Bronchial epithelial cell (primary cell): ENCODE measurements around the gene NTN5. TPM values are rescaled to one million over a fixed set of nuclear protein-coding genes. Genes with fewer than 3 reads are reported as not detected.

Experiments used
- DNase-seq: peaks from one replicate; pipeline ENCODE4 v3.0.0-alpha.2; 2010; ENCODE audit warnings: low read depth
- FAIRE-seq: peaks from 2 replicates; lab custom pipeline; 2011; peaks lifted over from hg19 to GRCh38; lab: Jason Lieb, UNC
- H3K27me3 ChIP-seq: 2 replicates; pipeline ENCODE4 v1.5.1; 2011; ENCODE audit warnings: low read length; ENCODE audit not compliant: control insufficient read depth, insufficient read depth
- H3K36me3 ChIP-seq: 2 replicates; pipeline ENCODE4 v1.5.1; 2011; ENCODE audit warnings: low read length; ENCODE audit not compliant: control insufficient read depth, insufficient read depth
- H3K4me3 ChIP-seq: 2 replicates; pipeline ENCODE4 v1.5.1; 2011; ENCODE audit warnings: mild to moderate bottlenecking, low read depth, low read length, control low read depth
- total RNA-seq: library from RNA; depleted of rRNA; stranded (reverse); fragments of >200 nt; gene quantifications from 2 replicates; pipeline ENCODE4 v1.2.1, GENCODE V29; 2014
- TF ChIP-seq, protein P1 (sequence below): IDR thresholded peaks from 2 replicates; pipeline ENCODE4 v1.5.1; 2011; ENCODE audit warnings: mild to moderate bottlenecking, moderate library complexity, low read length, control low read depth, inconsistent platforms; ENCODE audit not compliant: insufficient read depth, severe bottlenecking

NTN5 gene
- total RNA-seq, 1 donor from 2014 or later: not detected

DNA sequence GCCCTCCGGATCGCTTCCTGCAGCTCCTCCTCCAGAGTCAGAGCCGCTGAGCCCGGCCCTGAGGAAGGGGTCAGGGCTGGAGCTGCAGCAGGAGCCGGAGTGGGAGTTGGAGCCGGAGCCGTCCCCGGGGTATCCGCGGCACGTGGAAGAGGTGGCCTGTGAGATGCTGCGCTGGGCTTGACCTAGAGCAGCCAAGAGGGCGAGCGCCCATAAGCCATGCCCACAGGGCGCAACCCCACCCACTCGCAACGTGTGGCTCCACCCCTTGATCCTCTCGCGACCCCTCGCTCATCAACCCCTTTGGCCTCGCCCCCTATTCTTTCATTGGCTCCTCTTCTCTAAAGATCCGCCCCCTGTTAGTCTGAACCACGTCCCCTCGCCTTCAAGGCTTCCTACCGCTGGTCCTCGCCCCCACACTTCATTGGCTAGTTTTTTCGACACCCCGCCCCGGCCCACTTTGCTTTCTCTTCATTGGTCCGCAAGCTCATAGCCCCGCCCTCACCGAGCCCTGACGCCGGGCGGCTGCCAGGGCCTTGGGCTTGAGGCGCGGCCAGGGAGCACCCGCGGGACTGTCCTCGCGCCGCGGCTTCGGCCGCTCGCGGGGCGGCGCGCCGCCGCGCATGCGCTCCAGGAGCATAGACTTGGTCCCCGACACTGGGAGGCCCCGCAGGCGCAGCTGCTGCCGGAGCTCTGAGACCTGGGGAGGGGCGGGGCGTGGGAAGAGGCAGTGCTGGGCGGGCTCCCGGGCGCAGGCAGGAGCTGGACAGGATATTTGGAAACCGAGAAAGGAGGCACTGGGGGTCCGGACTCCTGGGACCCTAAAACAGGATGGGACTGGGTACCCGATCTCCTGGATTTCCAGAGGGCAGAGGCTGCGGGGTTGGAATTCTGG lies 41.3 kb upstream of the NTN5 start:
- Histone ChIP-seq H3K27me3 (no peaks in the 10 kb centered on the region), H3K36me3 (no peaks in the 10 kb centered on the region)

DNA sequence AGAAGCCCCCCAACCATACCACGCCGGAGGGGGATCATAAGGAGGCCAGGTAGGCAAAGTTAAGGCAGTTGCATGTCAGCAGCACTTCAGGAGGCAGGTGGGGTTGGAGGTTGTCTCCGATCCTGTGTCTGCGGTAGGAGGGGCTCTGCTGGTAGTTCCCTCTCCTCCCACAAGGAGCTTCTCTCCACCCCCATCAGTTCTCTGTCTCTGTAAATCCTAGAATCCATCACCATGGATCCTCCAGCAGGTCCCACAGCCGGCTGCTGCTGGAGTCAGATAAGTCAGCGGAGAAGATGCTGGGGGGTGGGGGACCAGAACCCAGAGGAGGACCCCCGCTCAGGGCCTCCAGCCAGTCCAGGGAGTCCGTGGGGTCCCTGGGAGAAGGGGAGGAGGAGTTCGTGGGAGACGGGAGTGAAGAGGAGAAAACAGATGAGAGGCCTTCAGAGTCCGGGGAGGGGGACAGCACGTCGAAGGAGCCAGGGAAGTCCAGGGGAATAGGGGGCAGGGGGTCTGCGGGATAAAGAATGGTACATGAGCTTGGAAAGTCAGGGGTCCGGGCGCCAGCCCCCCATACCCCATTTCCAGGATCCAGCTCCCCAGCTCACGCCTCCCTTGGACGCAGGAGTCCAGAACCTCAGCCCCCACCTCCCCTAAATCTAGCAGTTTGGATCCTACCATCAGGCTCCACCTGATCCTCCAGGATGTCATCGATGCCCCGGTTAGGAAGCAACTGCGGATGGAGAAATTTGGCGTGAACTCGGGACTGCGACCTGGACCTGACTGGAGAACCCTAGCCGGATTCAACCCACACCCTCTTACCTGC lies 40.4 kb upstream of the NTN5 start:
- peak overlapping the region; percentile 51 for H3K4me3 ChIP-seq
- FAIRE-seq: no peak
- DNase-seq: no peak
- no peaks in the 10 kb centered on the region for H3K36me3 ChIP-seq
- TF ChIP-seq, protein P1, sequence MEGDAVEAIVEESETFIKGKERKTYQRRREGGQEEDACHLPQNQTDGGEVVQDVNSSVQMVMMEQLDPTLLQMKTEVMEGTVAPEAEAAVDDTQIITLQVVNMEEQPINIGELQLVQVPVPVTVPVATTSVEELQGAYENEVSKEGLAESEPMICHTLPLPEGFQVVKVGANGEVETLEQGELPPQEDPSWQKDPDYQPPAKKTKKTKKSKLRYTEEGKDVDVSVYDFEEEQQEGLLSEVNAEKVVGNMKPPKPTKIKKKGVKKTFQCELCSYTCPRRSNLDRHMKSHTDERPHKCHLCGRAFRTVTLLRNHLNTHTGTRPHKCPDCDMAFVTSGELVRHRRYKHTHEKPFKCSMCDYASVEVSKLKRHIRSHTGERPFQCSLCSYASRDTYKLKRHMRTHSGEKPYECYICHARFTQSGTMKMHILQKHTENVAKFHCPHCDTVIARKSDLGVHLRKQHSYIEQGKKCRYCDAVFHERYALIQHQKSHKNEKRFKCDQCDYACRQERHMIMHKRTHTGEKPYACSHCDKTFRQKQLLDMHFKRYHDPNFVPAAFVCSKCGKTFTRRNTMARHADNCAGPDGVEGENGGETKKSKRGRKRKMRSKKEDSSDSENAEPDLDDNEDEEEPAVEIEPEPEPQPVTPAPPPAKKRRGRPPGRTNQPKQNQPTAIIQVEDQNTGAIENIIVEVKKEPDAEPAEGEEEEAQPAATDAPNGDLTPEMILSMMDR: peak; percentile 35
- H3K27me3 ChIP-seq: no peaks in the 10 kb centered on the region

More for the DNA sequence above, 41.3 kb upstream of the NTN5 start:
- TF ChIP-seq, protein P1: no peak
- DNase-seq (peak; percentile 97), FAIRE-seq (no peak)
- H3K4me3 ChIP-seq: peak overlapping the region; percentile 56

DNA sequence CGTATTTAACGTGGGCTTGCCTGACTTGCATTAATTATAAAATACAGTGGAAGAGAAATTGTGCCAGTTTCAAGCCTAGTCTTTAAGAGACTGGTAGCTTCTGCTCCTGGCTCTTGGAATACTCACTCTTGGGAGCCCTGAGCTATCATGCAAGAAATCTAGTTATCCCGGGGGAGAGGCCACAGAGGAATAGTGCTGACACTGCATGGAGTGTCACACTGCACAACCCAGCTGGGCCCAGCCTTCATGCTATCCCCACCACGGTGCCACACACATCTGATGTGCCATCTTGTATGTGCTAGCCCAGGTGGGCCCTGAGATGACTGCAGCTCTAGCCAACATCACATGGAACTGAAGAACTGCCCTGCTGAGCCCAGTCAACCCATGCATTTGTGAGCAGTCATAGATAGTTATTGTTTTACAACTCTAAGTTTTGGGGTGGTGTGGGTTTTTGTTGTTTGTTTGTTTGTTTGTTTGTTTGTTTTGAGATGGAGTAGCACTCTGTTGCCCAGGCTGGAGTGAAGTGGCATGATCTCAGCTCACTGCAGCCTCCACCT lies 38.4 kb upstream of the NTN5 start:
- DNase-seq (no peak), FAIRE-seq (no peak)
- no peaks in the 10 kb centered on the region for H3K27me3 ChIP-seq
- no peaks in the 10 kb centered on the region for H3K36me3 ChIP-seq
- H3K4me3 ChIP-seq: no peak overlapping the region
- TF ChIP-seq, protein P1: no peak

DNA sequence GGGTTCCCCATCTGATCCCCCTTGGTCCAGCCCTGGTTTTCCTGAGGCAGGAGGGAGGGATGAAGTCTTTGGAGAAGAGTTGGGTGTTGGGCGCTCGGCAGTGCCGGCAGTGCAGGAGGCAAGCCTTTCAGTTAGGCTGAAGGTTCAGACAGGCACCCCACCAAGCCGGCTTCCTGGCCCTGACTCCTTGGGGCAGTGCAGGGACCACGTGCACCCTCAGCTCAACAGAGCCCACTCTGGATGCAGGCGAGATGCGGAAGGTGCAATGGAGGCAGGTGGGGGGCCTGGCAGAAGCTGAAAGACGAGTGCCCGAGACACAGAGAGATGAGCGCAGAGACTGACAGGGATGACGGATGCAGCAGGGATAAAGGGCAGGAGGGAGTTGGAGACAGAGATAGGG lies 35.7 kb upstream of the NTN5 start:
- Histone ChIP-seq H3K4me3 (no peak overlapping the region), H3K36me3 (no peaks in the 10 kb centered on the region), H3K27me3 (no peaks in the 10 kb centered on the region)
- TF ChIP-seq, protein P1: no peak
- DNase-seq: no peak
- no peak for FAIRE-seq

DNA sequence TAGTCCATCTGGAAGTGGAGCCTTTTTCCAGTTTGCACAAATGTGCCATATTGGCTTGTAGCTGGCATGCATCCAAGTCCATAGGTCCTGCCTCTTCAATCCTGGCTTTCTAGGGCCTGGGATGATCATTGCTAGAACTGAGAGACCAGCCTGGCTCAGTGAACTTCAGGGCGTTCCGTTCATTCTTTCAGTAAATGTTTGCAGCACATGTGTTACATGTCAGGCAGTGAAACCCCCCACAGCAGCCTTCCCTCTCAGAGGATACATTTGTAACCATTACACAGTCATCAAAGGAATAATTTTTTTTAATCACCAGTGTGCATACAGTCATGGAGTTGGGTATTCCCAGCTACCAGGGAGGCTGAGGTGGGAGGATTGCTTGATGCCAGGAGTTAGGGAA lies 32.6 kb upstream of the NTN5 start:
- DNase-seq: no peak
- FAIRE-seq: no peak
- Histone ChIP-seq H3K4me3 (no peak overlapping the region), H3K27me3 (no peaks in the 10 kb centered on the region), H3K36me3 (no peaks in the 10 kb centered on the region)
- TF ChIP-seq, protein P1: no peak
